Upper lobe of right lung (tissue), 1 donor: ENCODE results near the gene GPR25. TPM values are rescaled to one million over a fixed set of nuclear protein-coding genes. Genes with fewer than 3 reads are reported as not detected.
A peak's percentile ranks its signal among the peaks of the same experiment; 100 is the strongest.

Experiments used
- ATAC-seq: fragments of 200-7000 bp; cut with Tn5 transposase; one replicate; pipeline ENCODE4 v1.9.1; 2020; ENCODE audit warnings: mild to moderate bottlenecking, moderate library complexity
- DNase-seq: peaks from one replicate; pipeline ENCODE4 v3.0.0-alpha.2; 2020
- H3K27ac ChIP-seq: fragments of 200-600 bp; one replicate; pipeline ENCODE4 v1.8.0; 2022
- H3K27me3 ChIP-seq: fragments of 200-600 bp; one replicate; pipeline ENCODE4 v1.8.0; 2022; ENCODE audit warnings: mild to moderate bottlenecking
- H3K36me3 ChIP-seq: fragments of 200-600 bp; one replicate; pipeline ENCODE4 v1.8.0; 2022
- H3K4me1 ChIP-seq: fragments of 200-600 bp; one replicate; pipeline ENCODE4 v1.8.0; 2022
- H3K4me3 ChIP-seq: fragments of 200-600 bp; one replicate; pipeline ENCODE4 v1.8.0; 2022; ENCODE audit warnings: mild to moderate bottlenecking
- H3K9me3 ChIP-seq: fragments of 200-600 bp; one replicate; pipeline ENCODE4 v1.8.0; 2022
- CTCF ChIP-seq: fragments of 200-600 bp; IDR thresholded peaks from one replicate; pipeline ENCODE4 v1.8.0; 2022; ENCODE audit warnings: antibody characterized with exemption
- intact Hi-C: fragments of 100-400 bp; cut with DNase I; formaldehyde crosslinking; loops from one replicate; pipeline ENCODE4 v1.11.0; 2022
- total RNA-seq: library from RNA; stranded (reverse); fragmentation: NEBNext Ultra II Directional; extraction: Animal tissue kit (Norgen Biotek cat#: 25700); gene quantifications from one replicate; pipeline ENCODE4 v1.2.1, GENCODE V29; 2021
- donor health status: DM: no; HTN: yes; CAD: no; lungs with severe emphysema.

Gene GPR25
- total RNA-seq, 1 donor from 2014 or later = 0.32 TPM

DNA sequence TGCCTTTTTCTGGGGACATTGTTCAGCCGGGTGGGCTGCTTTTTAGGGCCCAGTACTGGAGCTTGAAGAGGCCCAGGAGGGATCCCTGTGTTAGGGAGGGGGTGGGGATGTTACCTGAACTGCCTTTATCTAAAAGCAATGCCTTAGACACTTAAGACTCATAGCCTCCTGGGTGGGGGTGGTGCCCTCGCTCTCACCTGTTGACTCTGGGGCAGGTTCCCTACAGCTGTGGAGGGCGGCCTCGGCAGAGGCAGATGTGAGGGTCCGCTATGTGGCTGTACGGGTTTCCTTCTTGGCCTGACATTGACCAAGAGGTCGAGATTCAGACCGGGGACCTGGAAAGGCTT lies 22.6 kb downstream of the GPR25 start:
- intact Hi-C loops = no loop called here
- ATAC-seq = peak; percentile 6

GRCh38 chr1:200895801-200896530 lies 23.2 kb downstream of the GPR25 start:
- ATAC-seq (no peak), DNase-seq (no peak)
- peaks cover 7% of the 10 kb centered on the region for H3K27me3 ChIP-seq
- H3K4me3 ChIP-seq = peak overlapping the region; percentile 41
- H3K4me1 ChIP-seq = peaks cover 7% of the 10 kb centered on the region
- intact Hi-C loops = no loop called here
- peak overlapping the region; percentile 60 for H3K27ac ChIP-seq
- H3K9me3 ChIP-seq = no peaks in the 10 kb centered on the region
- no peak for TF ChIP-seq CTCF
- H3K36me3 ChIP-seq = no peaks in the 10 kb centered on the region

More for the DNA sequence above, 22.6 kb downstream of the GPR25 start:
- peak overlapping the region; percentile 41 for H3K4me3 ChIP-seq
- H3K9me3 ChIP-seq = no peaks in the 10 kb centered on the region
- H3K4me1 ChIP-seq = peaks cover 11% of the 10 kb centered on the region
- H3K36me3 ChIP-seq = no peaks in the 10 kb centered on the region
- no peak for DNase-seq
- H3K27me3 ChIP-seq = peaks cover 12% of the 10 kb centered on the region
- H3K27ac ChIP-seq = peak overlapping the region; percentile 60
- no peak for TF ChIP-seq CTCF

GRCh38 chr1:200896531-200897196 lies 23.9 kb downstream of the GPR25 start:
- no peak for TF ChIP-seq CTCF

GRCh38 chr1:200897259-200897658 lies 24.5 kb downstream of the GPR25 start:
- ATAC-seq = no peak
- H3K27ac ChIP-seq = no peak overlapping the region

More at GRCh38 chr1:200896531-200897196, 23.9 kb downstream of the GPR25 start:
- intact Hi-C loops = no loop called here
- H3K4me1 ChIP-seq = no peaks in the 10 kb centered on the region
- no peaks in the 10 kb centered on the region for H3K9me3 ChIP-seq
- peak; percentile 86 for DNase-seq
- peak overlapping the region; percentile 60 for H3K27ac ChIP-seq
- no peaks in the 10 kb centered on the region for H3K36me3 ChIP-seq
- peak overlapping the region; percentile 41 for H3K4me3 ChIP-seq
- no peaks in the 10 kb centered on the region for H3K27me3 ChIP-seq
- peak; percentile 78 for ATAC-seq

DNA sequence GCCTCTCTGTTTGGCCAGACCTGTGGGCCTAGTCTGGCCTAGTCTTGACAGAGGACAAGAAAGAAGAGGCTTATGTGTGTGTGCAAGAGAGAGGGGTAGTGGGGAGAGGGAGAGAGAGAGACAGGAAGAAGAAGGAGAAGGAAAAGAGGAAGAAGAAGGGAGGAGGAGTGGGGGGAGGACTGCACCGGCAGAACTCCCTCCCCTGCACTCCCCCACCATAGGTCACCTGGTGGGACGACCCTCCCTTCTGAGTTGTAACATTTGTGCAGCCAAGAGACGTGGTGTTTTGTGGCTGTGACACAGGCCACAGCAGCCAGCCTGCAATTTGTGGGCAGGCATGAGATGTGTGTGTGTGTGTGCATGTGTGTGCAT lies 26.2 kb downstream of the GPR25 start:
- H3K27ac ChIP-seq = no peak overlapping the region
- TF ChIP-seq CTCF = no peak
- H3K4me1 ChIP-seq = no peaks in the 10 kb centered on the region
- no peaks in the 10 kb centered on the region for H3K9me3 ChIP-seq
- no peaks in the 10 kb centered on the region for H3K36me3 ChIP-seq
- H3K4me3 ChIP-seq = no peak overlapping the region
- no peak for ATAC-seq
- no peaks in the 10 kb centered on the region for H3K27me3 ChIP-seq
- no peak for DNase-seq
- intact Hi-C loops = no loop called here

More at GRCh38 chr1:200897259-200897658, 24.5 kb downstream of the GPR25 start:
- Histone ChIP-seq H3K27me3 (no peaks in the 10 kb centered on the region), H3K9me3 (no peaks in the 10 kb centered on the region), H3K36me3 (no peaks in the 10 kb centered on the region), H3K4me1 (no peaks in the 10 kb centered on the region), H3K4me3 (no peak overlapping the region)
- DNase-seq = no peak
- intact Hi-C loops = no loop called here
- TF ChIP-seq CTCF = no peak
